Hepatic stellate cell (primary cell): ENCODE data around the gene PTK6.

Experiments used
- DNase-seq: peaks from one replicate; pipeline ENCODE4 v3.0.0; 2011; ENCODE audit warnings: low spot score

The PTK6 gene

DNA sequence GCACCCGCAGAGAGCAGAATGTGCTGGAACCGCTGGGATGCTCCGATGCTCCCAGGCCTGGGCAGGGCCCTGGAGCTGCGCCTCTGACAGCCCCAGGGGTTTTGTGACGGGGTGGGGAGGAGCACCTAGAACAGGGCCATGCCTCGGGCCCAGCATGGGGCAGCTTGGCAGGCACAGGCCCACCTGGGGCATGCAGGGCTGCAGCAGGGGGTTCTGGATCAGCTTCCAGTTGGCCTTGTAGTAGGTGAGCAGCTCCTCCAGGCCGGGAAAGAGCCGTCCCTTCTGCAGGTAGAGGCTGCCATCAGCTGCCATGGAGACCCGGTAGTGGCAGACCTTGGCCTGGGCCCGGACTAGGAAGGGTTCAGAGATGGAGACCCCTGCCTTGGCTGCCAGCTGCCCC is 6.0 kb upstream of the PTK6 start:
- no peak for DNase-seq

GRCh38 chr20:63542696-63543095 is 5.5 kb upstream of the PTK6 start:
- no peak for DNase-seq

DNA sequence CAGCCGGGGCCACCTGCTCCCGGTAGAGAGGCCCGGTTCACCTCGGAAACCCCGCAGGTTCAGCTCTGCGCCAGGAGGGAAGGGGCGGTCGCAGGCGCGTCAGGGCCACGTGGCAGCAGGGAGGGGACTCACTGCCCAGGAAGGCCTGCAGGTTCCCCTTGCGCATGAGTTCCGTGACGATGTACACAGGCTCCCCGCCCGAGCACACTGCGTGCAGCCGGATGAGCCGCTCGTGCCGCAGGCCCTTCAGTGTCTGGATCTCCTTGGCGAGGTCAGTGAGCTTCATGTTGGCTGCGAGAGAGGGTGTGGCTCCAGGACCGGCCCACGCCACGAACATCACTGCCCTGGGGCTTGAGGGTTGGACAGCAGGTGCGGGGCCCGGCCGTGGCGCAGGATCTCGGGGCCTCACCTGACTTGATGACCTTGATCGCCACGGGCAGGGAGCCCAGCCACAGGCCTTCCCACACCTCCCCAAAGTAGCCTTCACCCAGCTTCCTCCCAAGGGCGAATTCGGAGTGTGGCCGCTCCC is 4.9 kb upstream of the PTK6 start:
- DNase-seq = no peak

- DNase-seq = no peak
Measured at GRCh38 chr20:63541371-63541770, 4.2 kb upstream of the PTK6 start.

DNA sequence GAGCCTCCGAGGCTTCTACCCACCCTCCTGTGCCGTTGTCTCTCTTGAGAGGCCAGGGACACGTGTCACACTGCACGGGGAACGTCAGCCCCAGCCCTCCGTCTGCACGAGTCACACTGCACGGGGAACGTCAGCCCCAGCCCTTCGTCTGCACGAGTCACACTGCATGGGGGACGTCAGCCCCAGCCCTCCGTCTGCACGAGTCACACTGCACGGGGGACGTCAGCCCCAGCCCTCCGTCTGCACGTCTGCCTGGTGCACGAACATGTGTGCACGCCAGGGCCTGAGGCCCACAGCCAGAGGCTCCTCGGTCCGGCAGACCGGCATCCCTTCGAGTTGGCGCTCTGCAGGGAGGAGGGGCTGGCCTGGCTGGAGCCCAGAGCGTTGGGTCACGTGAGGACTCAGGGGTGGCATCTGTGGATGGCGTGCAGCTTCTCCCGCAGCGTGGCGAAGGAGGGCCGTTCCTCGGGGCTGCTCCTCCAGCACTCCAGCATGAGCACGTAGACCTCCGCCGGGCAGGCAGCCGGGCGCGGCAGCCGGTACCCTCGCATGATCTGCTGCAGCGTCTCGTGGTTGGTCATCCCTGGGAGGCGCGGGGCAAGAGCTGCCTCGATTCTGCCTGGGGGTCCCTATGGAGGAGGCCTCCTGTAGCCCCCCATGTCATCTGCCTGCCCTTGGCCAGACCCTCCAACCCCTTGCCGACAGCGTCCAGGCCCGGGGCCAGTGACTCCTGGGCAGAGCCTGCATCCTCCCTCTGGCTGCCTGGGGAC is 3.4 kb upstream of the PTK6 start:
- no peak for DNase-seq

DNA sequence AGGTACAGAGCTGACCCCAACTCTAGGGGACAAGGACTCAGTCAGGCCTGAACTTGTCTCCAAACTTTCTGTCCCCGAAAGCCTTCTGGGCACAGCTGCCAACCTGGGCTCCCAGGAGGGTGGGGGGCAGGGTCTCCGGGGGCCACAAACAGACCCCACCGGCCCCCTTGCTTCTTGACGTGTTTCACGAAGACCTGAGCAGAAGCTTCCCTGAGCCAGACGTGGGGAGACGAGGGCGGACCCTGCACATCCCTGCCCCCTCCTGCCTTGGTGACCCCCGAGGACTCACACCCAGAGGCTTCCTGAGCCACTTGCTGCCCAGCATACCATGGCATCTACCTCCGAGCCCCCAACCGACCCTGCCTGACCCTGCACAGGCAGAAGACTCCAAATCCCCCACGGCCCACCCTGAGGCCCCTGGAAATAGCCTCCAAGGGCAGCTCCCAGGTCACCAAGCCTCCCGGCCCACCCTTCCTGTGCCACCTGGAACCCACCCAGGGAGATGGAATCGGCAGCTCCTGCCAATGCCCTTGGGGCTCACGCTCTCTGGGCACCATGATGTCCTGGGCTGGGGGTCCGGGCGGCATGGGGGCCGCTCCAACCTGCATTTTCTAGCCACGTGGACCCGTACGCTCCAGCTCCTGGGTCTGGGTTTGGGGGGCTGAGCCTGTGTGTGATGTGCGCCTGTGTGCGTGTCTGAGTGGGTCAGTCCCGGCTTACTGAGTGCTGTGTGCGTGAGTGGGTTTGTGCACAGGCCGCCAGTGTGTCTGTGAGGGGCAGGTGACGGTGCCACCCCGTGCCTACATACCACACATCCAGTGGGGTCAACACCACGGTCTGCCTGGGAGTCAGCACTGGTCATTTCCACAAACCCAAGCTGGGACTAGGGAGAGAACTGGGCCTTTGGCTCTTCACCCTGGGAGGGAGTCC is 2.5 kb upstream of the PTK6 start:
- no peak for DNase-seq

GRCh38 chr20:63539092-63539430 is 1.9 kb upstream of the PTK6 start:
- no peak for DNase-seq

GRCh38 chr20:63538204-63539091 is 1.3 kb upstream of the PTK6 start:
- peak; percentile 61 for DNase-seq

- DNase-seq = peak; percentile 96
Measured at GRCh38 chr20:63537525-63538203, 488 bp upstream of the PTK6 start.

DNA sequence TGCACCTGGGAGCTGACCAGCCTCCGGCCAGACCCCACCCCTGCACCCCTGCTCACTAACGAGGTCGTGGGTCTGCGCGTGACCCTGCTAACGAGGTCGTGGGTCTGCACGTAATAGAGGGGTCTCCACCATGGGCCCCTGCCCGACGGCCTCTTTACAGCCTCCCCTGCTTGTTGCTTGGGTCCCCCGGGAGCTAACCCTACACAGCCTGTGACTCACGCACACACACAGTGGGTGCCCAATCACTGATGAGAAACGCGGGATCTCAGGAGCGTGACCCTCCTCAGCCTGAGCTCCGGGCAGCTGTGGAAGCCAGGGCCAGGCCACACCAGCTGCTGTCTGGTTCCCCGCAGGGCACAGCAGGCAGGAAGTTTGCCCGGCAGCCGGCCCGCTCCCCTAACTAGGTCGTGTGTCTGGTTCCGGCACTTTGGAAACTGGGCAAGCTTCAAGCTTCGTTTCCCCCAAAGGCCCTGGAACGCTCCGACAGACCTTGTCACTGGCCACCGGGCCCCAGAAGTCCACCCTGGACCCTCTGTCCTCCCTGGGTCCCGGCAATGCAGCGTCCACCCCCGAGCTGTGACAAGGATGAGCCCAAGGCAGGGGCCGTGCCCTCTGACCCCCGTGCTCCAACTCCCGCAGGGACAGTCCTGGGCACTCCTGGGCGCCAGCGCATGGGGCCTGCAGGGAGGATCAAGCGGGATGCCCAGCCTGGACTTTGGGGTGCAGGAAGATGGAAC is 767 bp downstream of the PTK6 start:
- DNase-seq = peak; percentile 98

- DNase-seq = no peak
Measured at GRCh38 chr20:63534831-63535651, 2.1 kb downstream of the PTK6 start.

DNA sequence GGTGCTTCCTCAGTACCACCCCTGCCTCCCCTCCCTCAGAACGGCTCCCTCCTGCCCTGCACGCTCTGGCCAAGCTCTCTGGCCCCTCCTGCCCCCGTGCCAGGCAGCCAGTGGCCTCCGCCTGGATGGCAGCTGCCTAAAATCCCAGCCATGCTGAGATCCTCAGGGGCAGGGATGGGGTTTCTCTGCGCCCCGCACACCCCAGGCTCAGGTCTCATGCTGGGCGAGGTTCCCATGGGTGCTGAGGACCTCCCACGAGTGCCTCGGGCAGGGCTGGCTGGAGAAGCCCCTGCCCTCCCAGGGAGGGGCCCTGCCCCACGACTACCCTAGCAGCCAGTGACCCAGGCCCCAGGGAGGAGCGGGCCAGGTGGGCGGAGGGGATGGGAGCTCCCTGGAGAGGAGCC is 2.7 kb downstream of the PTK6 start:
- DNase-seq = no peak

GRCh38 chr20:63533871-63534393 is 3.2 kb downstream of the PTK6 start:
- DNase-seq = no peak

DNA sequence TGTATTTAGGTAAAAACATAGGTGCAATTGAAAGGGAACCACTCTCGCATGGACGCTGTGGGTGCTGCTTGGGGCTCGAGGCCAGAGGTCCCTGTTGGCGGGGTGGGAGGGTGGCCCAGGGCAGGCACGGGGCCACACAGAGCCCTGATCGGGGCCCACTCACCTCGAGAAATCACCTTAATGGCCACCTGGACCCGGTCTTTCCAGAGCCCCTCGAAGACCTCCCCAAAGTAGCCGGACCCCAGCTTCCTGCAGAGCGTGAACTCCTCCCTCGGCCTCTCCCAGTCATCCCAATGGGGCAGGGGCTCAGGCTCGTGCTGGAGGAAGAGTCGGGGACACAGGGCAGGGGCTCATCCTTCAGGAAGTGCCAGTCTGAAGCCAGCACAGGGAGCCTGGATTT is 3.8 kb downstream of the PTK6 start:
- DNase-seq = no peak

GRCh38 chr20:63532449-63532971 is 4.7 kb downstream of the PTK6 start:
- DNase-seq = no peak

- DNase-seq = no peak
Measured at GRCh38 chr20:63531686-63532448, 5.3 kb downstream of the PTK6 start.

DNA sequence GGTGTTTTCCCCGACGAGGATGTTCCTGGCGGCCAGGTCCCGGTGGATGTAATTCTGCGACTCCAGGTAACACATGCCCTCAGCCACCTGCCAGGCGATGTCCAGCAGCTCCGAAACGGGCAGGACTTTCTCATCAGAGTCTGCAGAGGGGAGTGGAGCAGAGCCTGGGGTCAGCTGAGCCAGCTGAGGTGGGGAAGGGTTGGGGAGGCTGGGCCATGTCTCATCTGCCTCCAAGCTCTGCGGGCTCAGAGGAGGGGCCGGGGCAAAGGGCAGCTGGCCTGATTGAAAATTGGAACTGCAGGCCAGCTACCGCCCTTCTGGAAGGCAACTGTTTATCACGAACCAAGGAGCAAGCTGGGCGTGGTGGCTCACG is 6.4 kb downstream of the PTK6 start:
- no peak for DNase-seq
